ENCODE measurements around the gene CSNK1A1L.

GRCh38 chr13:37070145-37070695 is 35.2 kb downstream of the CSNK1A1L start:
- TF ChIP-seq EZH2phosphoT487 (IDR thresholded peaks at IDR 0.05; ENCODE audit: borderline replicate concordance): no peak
- TF ChIP-seq CTCF (conservative IDR thresholded peaks at IDR 0.05; ENCODE audit: low read length): no peak
